ENCODE results near the gene HMCES.
A peak's percentile ranks its signal among the peaks of the same experiment; 100 is the strongest.

The HMCES gene, protein sequence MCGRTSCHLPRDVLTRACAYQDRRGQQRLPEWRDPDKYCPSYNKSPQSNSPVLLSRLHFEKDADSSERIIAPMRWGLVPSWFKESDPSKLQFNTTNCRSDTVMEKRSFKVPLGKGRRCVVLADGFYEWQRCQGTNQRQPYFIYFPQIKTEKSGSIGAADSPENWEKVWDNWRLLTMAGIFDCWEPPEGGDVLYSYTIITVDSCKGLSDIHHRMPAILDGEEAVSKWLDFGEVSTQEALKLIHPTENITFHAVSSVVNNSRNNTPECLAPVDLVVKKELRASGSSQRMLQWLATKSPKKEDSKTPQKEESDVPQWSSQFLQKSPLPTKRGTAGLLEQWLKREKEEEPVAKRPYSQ

GRCh38 chr3:129278439-129278965, at the start of gene HMCES:
Gene HMCES (plus strand): TSS chr3:129278870. CDS start chr3:129279733, 863 bp downstream.
- peak within 1 kb of the TSS; percentile 84 for H3K27ac ChIP-seq

DNA sequence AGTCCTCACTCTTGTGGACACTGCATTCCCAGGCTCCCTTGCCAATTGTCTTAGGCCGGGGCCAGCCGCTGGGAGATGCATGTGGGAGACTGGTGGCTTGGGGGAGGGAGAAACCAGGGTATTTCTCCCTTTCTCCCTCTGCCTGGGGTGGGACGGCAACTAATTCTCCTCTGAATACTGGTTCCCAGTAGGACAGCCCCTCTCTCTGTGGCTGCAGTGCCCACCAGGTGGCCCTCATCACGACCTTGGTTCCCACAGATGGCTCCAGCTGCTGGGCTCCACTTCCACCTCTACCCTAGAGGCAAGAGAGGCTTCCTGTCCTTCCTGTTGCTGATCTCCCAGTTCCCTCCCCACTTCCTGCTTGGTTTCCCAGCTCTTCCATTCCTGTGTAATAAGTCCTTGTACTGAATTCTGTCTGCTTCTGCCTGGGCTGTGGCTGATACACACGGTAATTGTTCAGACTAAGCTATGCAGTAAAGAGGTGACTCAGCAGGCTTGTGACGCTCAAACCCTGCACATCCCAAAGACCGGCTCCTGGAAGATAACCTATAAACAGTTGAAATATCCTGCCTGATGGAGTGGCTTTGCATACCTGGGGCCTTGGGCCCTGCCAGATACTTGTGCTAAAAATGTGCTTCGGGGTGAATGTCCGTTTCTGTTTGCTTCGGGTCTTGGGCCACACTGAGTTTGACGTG, 49.6 kb upstream of the HMCES start:
- TF ChIP-seq CTCF (conservative IDR thresholded peaks at IDR 0.05) = no peak
- peak overlapping the region; percentile 16 for H3K27ac ChIP-seq

More at GRCh38 chr3:129278439-129278965, at the start of gene HMCES:
- no peak for TF ChIP-seq CTCF (conservative IDR thresholded peaks at IDR 0.05)
- TF ChIP-seq ZFX (IDR thresholded peaks at IDR 0.05) = no peak

DNA sequence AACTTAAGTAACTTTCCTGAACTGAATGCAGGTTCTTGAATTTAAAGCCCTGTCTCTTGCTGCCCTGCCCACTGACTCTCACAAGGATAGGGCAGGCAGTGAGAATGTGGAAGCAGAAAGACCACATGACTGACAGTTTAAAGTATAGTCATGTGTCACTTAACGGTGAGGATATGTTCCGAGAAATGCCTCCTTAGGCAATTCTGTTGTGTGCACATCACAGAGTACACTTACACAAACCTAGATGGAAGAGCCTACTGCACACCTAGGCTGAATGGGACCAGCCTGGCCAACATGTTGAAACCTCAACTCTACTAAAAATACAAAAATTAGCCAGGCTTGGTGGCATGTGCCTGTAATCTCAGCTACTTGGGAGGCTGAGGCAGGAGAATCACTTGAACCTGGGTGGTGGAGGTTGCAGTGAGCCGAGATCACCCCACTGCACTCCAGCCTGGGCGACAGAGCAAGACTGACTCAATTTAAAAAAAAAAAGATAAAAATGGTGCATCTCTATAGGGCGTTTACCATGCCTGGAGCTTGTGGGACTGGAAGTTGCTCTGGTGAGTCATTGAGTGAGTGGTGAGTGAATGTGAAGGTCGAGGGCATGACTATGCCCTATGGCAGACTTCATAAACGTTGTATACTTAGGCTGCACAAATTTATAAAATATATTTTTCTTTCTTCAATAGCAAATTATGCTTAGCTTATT, 48.2 kb upstream of the HMCES start:
- H3K27ac ChIP-seq = no peak overlapping the region
- TF ChIP-seq CTCF (conservative IDR thresholded peaks at IDR 0.05) (no peak), ZFX (IDR thresholded peaks at IDR 0.05) (no peak)

DNA sequence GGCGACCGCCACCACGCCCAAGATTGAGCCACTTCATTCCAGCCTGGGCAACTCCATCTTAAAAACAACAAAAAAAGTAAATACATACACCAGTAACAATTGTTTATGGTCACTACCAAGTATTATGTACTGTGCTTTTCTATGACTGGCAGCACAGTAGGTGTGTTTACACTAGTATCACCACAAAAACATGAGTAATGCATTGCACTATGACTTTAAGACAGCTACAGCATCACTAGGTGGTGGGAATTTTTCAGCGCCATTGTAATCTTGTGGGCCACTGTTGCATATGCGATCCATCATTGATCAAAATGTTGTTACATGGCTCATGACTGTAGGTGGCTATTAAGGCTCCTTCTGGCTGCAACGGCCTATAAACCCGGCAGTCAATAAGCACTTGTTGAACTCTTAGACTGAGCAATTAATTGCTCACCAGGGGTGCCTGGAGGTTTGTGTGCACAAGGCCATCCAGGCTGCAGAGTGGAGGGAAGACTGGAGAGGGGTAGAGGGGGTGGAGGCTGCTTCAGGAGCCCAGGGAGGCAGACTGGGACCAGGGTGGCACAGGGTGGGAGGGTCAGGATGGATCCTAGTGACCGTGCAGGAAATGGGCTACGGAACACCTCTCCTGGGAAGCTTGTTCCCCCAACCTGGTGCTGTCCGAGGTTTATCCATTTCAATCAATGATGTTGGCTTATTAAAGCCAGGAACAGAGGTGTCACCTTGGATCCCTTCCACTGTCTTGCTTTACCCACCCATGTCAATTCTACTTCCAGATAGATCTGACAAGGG, 47.1 kb upstream of the HMCES start:
- H3K27ac ChIP-seq = no peak overlapping the region
- no peak for TF ChIP-seq ZFX (IDR thresholded peaks at IDR 0.05)
- TF ChIP-seq CTCF (conservative IDR thresholded peaks at IDR 0.05) = no peak

- no peak for TF ChIP-seq CTCF (conservative IDR thresholded peaks at IDR 0.05)
- TF ChIP-seq ZFX (IDR thresholded peaks at IDR 0.05) = no peak
- no peak overlapping the region for H3K27ac ChIP-seq
Observed at GRCh38 chr3:129233538-129233937, 45.1 kb upstream of the HMCES start.

DNA sequence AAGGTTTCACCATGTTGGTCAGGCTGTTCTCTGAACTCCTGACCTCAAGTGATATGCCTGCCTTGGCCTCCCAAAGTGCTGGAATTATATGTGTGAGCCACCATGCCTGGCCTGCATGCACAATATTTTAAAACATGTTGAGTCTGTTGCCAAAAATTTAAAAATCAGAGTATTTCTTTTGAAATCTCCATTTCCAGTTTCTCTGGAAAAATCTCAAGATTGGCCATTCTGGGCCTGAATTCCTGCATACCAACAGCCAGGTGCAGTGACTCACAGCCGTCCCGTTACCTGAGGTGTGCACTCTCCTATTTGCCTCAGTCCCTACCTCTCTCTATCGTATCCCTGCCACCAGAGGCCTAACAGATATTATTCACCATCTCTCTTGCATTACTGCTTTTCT, 44.2 kb upstream of the HMCES start:
- H3K27ac ChIP-seq = no peak overlapping the region

More for the DNA sequence above, 44.2 kb upstream of the HMCES start:
- no peak for TF ChIP-seq ZFX (IDR thresholded peaks at IDR 0.05)
- TF ChIP-seq CTCF (conservative IDR thresholded peaks at IDR 0.05) = no peak

Measured in C4-2B (cell line).